HG03025 (cell line): Measurements from ENCODE around the gene ADGRG3.

Experiments
- ATAC-seq: cut with Tn5 transposase; IDR thresholded peaks from one replicate; pipeline ENCODE4 v1.9.1; 2021; ENCODE audit warnings: mild to moderate bottlenecking, moderate library complexity; ENCODE audit not compliant: unreplicated experiment, low FRiP score

The ADGRG3 gene

GRCh38 chr16:57645169-57645568 is 22.9 kb upstream of the ADGRG3 start:
- ATAC-seq, result no peak

DNA sequence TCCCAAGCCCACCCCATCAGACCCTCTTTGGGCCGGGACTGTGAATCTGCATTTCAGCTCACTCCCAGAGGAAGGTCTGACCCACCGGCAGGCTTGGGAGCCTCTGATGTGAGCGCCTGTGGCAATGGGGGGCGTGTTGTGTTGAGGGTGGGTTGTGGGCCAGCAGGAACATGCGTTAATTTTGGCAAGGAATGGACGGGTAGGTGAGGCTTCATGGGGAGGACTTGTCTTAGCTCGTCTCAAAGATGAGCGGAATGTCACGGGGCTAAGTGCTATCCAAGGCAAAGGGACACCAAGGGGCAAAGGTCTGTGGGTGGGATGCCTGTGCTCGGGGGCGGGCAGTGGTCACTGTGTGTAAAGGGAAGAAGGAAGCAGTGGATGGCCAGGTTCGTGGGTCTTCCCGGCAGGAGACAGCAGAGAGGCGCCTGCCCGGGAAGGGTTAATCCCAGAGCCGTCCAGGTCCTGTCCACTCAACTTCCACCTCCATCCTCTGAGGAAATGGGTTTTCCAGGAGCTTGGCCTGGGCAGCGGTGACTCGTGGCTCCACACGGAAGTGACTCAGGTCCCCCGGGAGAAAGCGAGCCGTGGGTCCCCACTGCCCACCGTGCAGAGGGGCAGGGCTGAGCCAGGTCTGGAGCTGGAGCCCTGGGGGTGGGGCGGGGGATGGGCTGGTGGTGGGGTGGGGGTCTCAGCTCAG is 22.3 kb upstream of the ADGRG3 start:
- ATAC-seq, result no peak

- no peak for ATAC-seq
Measured at GRCh38 chr16:57646388-57647039, 21.6 kb upstream of the ADGRG3 start.

DNA sequence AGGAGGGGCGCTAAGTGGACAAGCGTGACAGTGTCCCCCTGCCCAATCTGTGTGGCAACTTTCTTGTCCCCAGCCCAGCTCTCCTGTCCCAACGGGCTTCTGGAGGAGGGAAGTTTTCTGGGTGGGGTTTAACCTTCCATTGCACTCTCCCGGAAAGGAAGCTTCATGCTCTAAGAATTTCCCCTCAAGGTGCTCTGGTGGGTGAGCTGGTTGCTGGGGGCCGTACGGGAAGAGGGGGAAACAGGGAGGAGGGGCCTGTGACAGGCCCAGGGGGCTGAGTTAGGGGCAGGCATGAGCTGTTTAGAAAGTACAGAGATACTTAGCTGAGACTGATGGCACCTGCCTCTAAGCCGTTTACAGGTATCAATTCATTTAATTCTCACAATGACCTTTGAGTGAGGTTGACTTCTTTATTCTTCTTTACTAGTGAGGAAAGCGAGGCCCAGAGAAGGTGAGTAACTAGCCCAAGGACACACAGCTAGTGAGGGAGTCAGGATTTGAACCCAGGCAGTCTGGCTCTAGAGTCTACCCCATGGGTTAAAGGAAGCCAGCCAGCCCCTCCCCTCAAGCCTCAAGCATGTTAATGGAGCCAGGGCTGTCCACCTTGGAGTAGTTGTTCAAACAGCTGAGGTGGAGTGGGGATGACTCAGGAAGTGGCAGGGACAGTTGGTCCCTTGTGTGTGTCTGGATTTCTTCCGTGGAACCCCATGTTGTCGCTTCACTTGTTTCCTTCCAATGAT is 20.8 kb upstream of the ADGRG3 start:
- no peak for ATAC-seq

DNA sequence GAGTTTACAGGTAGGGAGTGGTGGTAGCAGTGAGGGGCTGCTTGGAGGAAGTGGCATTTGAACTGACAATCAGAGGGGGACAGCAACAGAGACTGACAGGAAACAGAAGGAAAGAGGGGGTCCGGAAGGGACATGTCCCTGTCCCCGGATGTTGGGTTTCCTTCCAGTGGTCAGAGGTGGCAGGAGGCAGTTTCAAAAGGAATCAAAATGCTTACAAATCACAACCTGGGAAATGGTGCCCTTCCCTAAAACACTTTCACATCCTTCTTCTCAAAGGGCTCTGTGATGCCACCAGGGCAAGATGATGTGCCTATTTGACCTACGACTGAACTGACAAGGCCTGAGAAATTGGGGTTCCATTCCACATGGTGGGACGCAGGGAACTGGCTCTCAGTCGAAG is 20.0 kb upstream of the ADGRG3 start:
- no peak for ATAC-seq

- ATAC-seq, result peak; percentile 60
Measured at GRCh38 chr16:57648581-57649442, 19.3 kb upstream of the ADGRG3 start.

GRCh38 chr16:57649443-57649751 is 18.7 kb upstream of the ADGRG3 start:
- no peak for ATAC-seq

GRCh38 chr16:57649846-57650245 is 18.3 kb upstream of the ADGRG3 start:
- no peak for ATAC-seq

- ATAC-seq, result no peak
Measured at GRCh38 chr16:57651344-57652333, 16.5 kb upstream of the ADGRG3 start.

DNA sequence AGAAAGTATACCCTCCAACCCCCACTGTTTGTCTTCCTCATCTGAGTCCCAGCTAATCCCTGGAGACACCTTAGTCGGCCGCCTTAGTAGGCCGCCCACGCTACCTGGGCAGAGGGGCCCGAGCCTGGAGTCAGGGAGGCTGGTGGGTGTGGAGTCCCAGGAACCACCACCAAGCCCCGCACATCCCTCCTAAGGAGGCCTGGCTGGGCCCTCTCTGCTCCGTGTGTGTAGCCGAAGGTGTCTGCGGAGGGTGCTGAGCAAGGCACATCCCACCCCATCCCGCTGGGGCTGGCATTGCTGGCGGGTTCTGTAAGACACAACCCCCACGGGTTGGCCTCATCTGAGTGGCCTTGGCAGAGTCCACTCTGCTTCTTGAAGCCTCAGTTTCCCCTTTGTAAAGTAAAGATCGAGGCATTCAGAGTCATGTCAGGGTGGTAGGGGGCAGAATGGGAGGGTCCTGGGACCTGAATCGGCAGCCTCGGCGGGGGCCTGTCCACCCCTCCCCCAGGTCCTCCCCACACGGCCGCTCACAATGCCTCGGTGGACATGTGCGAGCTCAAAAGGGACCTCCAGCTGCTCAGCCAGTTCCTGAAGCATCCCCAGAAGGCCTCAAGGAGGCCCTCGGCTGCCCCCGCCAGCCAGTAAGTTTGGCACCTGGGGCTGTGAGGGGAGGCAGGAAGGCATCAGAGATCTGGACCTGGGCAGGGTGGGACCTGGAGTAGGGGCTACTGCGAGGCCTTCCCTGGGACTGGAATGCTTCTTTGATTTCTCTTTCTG is 15.2 kb upstream of the ADGRG3 start:
- ATAC-seq, result no peak

DNA sequence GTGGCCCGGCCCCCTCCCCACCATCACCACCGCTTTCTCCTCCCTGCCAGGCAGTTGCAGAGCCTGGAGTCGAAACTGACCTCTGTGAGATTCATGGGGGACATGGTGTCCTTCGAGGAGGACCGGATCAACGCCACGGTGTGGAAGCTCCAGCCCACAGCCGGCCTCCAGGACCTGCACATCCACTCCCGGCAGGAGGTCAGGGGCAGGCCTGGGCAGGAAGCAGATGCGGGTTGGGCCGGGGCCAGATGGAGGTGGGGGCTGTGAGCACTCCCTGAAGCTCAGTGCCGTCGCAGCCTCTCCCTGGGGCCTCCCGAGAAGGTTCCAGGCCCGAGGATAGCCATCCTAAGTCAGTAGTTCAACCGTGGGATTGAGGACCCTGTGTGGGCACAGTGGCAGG is 14.2 kb upstream of the ADGRG3 start:
- no peak for ATAC-seq

DNA sequence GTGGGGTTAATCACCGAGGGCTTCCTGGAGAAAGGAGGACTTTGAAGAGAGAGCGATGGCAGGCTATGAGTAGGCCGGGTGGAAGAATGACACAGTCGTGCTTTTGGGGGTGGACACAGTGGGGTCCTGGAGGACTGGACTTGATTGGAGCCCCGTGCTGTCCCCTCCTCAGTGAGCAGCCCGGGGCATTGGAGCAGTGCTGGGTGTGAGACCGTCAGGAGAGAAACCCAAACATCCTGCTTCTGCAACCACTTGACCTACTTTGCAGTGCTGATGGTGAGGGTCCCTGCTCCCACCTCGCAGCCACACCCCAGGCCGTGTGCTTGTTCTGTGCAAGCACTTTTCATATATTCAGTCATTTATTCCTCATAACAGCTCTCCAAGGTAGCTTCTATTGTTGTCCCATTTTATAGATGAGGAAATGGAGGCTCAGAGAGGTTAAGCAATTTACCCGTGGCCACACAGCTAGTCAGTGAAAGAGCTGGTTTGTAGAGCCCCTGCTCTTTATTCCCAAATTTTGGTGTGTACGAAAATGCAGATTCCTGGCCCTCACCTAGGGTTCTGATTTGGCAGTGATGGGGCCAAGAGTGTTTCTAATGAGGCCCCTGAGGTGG is 11.7 kb upstream of the ADGRG3 start:
- no peak for ATAC-seq

DNA sequence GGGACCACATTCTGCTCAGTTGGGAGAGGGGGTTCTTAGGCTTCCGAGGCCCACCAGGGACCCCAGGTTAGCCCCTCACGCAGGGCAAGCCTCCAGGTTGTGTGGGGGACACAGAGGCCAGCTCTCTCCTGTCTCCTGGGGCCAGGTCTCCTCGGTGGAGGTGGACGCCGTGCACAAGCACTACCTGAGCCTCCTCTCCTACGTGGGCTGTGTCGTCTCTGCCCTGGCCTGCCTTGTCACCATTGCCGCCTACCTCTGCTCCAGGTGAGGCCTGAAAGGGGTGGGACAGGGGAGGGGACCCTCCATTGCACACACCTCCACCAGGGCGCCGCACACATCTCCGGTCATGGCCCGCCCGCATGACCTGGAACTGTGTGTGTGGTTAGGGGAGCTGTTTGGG is 10.9 kb upstream of the ADGRG3 start:
- ATAC-seq, result no peak

GRCh38 chr16:57658130-57658877 is 9.8 kb upstream of the ADGRG3 start:
- no peak for ATAC-seq

GRCh38 chr16:57658878-57659674 is 9.0 kb upstream of the ADGRG3 start:
- ATAC-seq, result no peak

GRCh38 chr16:57660715-57661463 is 7.2 kb upstream of the ADGRG3 start:
- no peak for ATAC-seq
